ENCODE measurements around the gene SOX18.

The SOX18 gene

DNA sequence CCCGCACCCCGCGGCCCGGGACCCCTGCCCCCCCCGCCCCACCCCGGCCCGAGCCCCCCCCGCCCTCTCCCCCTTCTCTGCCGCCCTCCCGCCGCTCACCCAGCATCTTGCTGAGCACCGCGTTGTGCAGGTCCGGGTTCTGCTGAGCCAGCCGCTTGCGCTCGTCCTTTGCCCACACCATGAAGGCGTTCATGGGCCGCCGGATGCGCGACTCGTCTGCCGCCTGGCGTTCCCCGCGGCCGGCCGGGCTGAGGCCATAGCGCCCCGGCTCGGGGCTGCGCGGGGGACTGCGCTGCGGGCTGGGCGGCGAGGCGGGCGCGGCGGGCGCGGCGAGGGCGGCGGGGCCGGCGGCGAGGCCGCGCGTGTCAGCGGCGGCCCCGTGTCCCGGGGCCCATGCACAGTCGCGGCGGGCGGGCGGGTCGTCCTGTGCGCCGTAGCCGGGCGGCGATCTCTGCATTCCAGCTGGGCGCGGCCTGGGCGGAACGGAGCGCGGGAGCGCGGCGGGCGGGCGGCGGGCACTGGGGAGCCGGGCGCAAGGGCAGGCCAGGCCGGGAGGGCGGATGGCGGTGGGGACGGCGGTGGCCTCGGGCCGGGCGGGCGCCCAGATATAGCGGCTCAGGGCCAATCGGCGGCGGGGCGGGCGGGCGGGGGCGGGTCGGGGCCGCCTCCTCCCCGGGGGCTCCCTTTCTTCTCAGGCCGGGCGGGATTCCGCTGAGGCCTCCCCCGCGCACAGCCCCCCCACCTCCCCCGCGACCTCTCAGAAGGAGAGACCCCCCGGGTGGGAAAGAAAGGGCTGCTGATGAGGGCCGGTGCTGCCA, at the start of gene SOX18:
TSS of gene SOX18 (minus strand) at position 580 of the 818 bp plus-strand sequence. CDS start at position 457, 123 bp downstream.
- TF ChIP-seq, protein P1, sequence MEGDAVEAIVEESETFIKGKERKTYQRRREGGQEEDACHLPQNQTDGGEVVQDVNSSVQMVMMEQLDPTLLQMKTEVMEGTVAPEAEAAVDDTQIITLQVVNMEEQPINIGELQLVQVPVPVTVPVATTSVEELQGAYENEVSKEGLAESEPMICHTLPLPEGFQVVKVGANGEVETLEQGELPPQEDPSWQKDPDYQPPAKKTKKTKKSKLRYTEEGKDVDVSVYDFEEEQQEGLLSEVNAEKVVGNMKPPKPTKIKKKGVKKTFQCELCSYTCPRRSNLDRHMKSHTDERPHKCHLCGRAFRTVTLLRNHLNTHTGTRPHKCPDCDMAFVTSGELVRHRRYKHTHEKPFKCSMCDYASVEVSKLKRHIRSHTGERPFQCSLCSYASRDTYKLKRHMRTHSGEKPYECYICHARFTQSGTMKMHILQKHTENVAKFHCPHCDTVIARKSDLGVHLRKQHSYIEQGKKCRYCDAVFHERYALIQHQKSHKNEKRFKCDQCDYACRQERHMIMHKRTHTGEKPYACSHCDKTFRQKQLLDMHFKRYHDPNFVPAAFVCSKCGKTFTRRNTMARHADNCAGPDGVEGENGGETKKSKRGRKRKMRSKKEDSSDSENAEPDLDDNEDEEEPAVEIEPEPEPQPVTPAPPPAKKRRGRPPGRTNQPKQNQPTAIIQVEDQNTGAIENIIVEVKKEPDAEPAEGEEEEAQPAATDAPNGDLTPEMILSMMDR (conservative IDR thresholded peaks at IDR 0.05; ENCODE audit: low read length): no peak
- DNase-seq (ENCODE audit: low read depth): no peak

DNA sequence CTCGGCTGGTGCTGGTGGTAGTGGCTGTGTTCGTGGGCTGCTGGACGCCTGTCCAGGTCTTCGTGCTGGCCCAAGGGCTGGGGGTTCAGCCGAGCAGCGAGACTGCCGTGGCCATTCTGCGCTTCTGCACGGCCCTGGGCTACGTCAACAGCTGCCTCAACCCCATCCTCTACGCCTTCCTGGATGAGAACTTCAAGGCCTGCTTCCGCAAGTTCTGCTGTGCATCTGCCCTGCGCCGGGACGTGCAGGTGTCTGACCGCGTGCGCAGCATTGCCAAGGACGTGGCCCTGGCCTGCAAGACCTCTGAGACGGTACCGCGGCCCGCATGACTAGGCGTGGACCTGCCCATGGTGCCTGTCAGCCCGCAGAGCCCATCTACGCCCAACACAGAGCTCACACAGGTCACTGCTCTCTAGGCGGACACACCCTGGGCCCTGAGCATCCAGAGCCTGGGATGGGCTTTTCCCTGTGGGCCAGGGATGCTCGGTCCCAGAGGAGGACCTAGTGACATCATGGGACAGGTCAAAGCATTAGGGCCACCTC, 49.1 kb upstream of the SOX18 start:
- TF ChIP-seq, protein P1 (conservative IDR thresholded peaks at IDR 0.05; ENCODE audit: low read length): no peak
- no peak for DNase-seq (ENCODE audit: low read depth)
- no peak overlapping the region for H3K4me3 ChIP-seq (ENCODE audit: low read length)

More for the DNA sequence above, at the start of gene SOX18:
- H3K4me3 ChIP-seq (ENCODE audit: low read length): no peak within 1 kb of the TSS

GRCh38 chr20:64096535-64096934, 47.1 kb upstream of the SOX18 start:
- DNase-seq (ENCODE audit: low read depth): no peak
- H3K4me3 ChIP-seq (ENCODE audit: low read length): no peak overlapping the region
- TF ChIP-seq, protein P1 (conservative IDR thresholded peaks at IDR 0.05; ENCODE audit: low read length): no peak

DNA sequence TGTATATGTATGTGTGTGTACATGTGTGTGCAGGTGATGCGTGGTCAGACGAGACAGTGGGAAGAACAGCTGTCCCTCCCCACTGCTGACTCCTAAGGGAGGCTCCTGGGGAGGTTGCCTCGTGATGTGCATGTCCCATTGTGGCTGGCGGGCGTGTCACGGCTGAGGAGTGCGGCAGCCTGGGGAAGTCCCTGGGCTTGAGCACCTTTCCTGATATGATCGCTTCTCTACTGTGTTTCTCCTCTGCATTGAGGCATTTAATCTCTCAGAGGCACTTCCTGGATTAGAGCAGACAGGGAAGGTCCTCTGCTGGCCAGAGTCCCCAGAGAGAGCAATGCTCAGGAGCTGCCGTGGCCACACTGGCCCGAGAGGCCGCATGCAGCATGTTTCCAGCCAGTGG, 46.5 kb upstream of the SOX18 start:
- no peak overlapping the region for H3K4me3 ChIP-seq (ENCODE audit: low read length)
- DNase-seq (ENCODE audit: low read depth): no peak
- TF ChIP-seq, protein P1 (conservative IDR thresholded peaks at IDR 0.05; ENCODE audit: low read length): no peak

- TF ChIP-seq, protein P1 (conservative IDR thresholded peaks at IDR 0.05; ENCODE audit: low read length): no peak
- no peak for DNase-seq (ENCODE audit: low read depth)
These were observed 46.0 kb upstream of the SOX18 start for GRCh38 chr20:64095455-64095854.

DNA sequence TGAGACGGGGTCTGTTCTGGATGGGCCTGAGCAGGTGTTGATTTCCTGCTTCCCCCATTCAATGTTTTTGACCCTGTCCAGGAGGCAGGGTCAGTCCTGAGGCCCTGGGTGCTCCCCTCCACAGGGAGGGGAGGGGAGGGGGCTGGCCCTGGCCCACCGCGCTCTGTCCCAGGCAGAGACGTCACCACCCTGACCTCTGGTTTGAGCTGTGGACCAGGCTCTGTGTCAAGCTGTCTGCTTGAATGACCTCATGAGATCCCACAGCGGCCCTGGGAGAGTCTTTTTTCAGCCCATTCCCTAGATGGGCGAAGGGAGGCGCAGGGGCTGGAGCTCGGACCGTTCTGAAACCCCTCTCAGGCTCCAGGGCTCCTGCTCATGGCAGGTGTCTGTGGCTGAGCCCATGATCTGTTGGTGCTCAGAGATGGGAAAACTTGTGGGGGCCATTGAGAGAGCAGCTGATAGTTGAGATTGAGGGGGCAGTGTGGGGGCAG, 43.6 kb upstream of the SOX18 start:
- TF ChIP-seq, protein P1 (conservative IDR thresholded peaks at IDR 0.05; ENCODE audit: low read length): no peak
- DNase-seq (ENCODE audit: low read depth): no peak
- H3K4me3 ChIP-seq (ENCODE audit: low read length): no peak overlapping the region

More at GRCh38 chr20:64095455-64095854, 46.0 kb upstream of the SOX18 start:
- no peak overlapping the region for H3K4me3 ChIP-seq (ENCODE audit: low read length)

All from AG10803 (cell line).